Endothelial cell of umbilical vein (primary cell): Measurements from ENCODE around the gene IP6K1.

Source experiments
- CTCF ChIP-seq, 2 donors: IDR thresholded peaks; 1 replicate in 1 of 2; 2 replicates in 1 of 2; pipeline ENCODE4 v1.5.1; 2011; ENCODE audit warnings: low read length in 2 of 2, mild to moderate bottlenecking in 2 of 2, moderate library complexity in 2 of 2, control low read depth in 1 of 2, inconsistent platforms in 1 of 2, low read depth in 1 of 2; ENCODE audit not compliant: insufficient read depth in 1 of 2; ENCODE audit errors: extremely low read depth in 1 of 2
- FOS ChIP-seq: IDR thresholded peaks from 2 replicates; pipeline ENCODE4 v1.6.1; 2011; ENCODE audit warnings: mild to moderate bottlenecking, low read length, moderate library complexity, borderline replicate concordance; ENCODE audit not compliant: insufficient read depth
- POLR2A ChIP-seq: IDR thresholded peaks from 2 replicates; pipeline ENCODE4 v1.6.1; 2012; ENCODE audit warnings: low read depth, mild to moderate bottlenecking, control low read depth, low read length

DNA sequence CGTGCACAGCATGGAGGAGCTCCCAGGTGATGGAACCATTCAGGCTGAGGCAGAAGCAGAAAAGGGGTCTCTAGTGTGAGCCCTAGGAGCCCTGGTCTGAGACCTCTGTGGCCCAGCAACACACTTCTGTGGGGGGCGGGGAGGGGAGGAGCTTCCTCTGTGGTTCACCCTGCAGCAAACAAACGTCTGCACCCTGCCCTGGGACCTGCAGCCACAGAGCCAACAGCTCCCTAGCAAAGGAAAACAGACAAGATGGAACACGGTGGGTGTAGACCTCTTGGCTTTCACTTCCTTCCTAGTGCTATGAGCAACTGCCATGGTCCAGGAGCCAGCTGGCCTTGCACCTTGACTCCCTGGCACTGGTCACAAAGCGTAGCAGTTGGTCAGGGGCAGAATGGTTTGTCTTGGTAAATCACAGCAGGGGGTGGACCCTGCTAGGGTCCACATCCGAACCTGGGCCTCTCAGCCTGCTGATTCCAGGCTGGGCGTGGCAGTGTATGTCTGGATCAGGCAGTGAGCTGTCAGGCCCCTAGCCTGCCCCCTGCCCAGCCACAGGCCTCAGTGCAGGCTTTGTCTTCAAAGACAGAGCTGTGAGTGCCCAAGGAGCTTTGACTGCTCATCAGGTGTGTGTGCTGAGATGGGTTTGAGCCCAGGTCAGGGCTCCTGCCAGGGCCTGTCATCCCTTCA is 73.6 kb downstream of the IP6K1 start:
- TF ChIP-seq CTCF (IDR thresholded peaks at IDR 0.05; ENCODE audit: extremely low read depth in 1 of 2, insufficient read depth in 1 of 2, low read depth in 1 of 2, low read length in 2 of 2), result no peak
- TF ChIP-seq FOS, result no peak
- TF ChIP-seq POLR2A, result no peak
